Ovary (tissue), 3 donors: Measurements from ENCODE around the gene UQCRC1.

Source experiments
- CTCF ChIP-seq, 3 donors: fragments of 450-650 bp in 2 of 3; fragments of 200-600 bp in 1 of 3; IDR thresholded peaks; one replicate each; pipeline versions ENCODE4 v1.5.1 to v1.8.0; 2016 to 2022; ENCODE audit warnings: antibody characterized with exemption in 3 of 3, mild to moderate bottlenecking in 1 of 3
- EP300 ChIP-seq: sonication (generic); formaldehyde crosslinking; IDR thresholded peaks from one replicate; pipeline ENCODE4 v1.6.1; 2017; ENCODE audit warnings: antibody characterized with exemption
- POLR2A ChIP-seq: fragments of 450-650 bp; IDR thresholded peaks from one replicate; pipeline ENCODE4 v1.6.1; 2017; ENCODE audit warnings: antibody characterized with exemption, mild to moderate bottlenecking, moderate library complexity
- donor health status: DM: no; HTN: no; CAD: no.

DNA sequence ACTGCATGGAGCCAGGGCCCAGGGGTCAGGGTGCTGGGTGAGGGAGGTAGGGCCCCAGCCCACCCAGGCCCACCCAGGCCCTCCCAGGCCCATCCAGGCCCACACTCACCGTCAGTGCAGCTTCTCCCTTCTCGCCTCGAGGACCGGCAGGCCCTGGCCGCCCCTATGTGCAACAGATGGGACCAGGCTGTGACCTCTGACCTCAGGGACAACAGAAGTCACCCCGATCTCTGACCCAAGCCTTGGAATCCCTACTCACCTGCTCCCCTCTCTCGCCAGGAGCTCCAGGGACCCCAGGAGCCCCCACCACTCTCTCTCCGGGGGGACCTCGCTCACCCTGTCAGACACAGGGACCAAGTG is 43.1 kb downstream of the UQCRC1 start:
- TF ChIP-seq CTCF (IDR thresholded peaks at IDR 0.05) (no peak), EP300 (no peak), POLR2A (no peak)
